Measurements from ENCODE around the gene TDRD1. TPM values are rescaled to one million over a fixed set of nuclear protein-coding genes. Genes with fewer than 3 reads are reported as not detected.

TDRD1 gene
- total RNA-seq, 3 donors from 2014 or later (not counting 1 experiment from before 2014, with no cell fraction given) = 0.08 to 0.33 (median 0.09) TPM

- no peak for TF ChIP-seq CTCF (IDR thresholded peaks at IDR 0.05)
- peaks cover 30 to 54% of the 10 kb centered on the region in 2 donors for H3K27me3 Mint-ChIP-seq (ENCODE audit: low read depth in 2 of 2)
Observed at GRCh38 chr10:114228156-114228555, 49.0 kb downstream of the TDRD1 start.

GRCh38 chr10:114232561-114233176, 53.5 kb downstream of the TDRD1 start:
- DNase-seq (no peak), ATAC-seq (no peak)
- Histone ChIP-seq H3K36me3 (ENCODE audit: control insufficient read depth, insufficient read depth, low read length) (no peaks in the 10 kb centered on the region), H3K27me3 (ENCODE audit: control insufficient read depth, insufficient read depth, low read length) (peaks cover 15% of the 10 kb centered on the region), H3K9me3 (ENCODE audit: control insufficient read depth, insufficient read depth, low read length) (no peaks in the 10 kb centered on the region), H3K4me1 (ENCODE audit: control insufficient read depth, insufficient read depth, low read length) (no peaks in the 10 kb centered on the region), H3K27ac (ENCODE audit: low read length) (no peak overlapping the region), H3K4me3 (ENCODE audit: low read length) (no peak overlapping the region)
- WGBS (ENCODE audit: insufficient coverage) = 89% methylated on average over 3 of the region's 4 CpGs
- Mint-ChIP-seq H3K27ac (no peak overlapping the region), H3K9me3 (no peaks in the 10 kb centered on the region), H3K27me3 (ENCODE audit: low read depth in 2 of 2) (peaks cover 18 to 53% of the 10 kb centered on the region in 2 donors), H3K36me3 (no peaks in the 10 kb centered on the region), H3K4me1 (no peaks in the 10 kb centered on the region), H3K4me3 (no peak overlapping the region)
- TF ChIP-seq CTCF (IDR thresholded peaks at IDR 0.05) = no peak
- intact Hi-C loops (cut with micrococcal nuclease) = no loop called here

More at GRCh38 chr10:114228156-114228555, 49.0 kb downstream of the TDRD1 start:
- Histone ChIP-seq H3K27ac (ENCODE audit: low read length) (no peak overlapping the region), H3K27me3 (ENCODE audit: control insufficient read depth, insufficient read depth, low read length) (peaks cover 6% of the 10 kb centered on the region), H3K4me1 (ENCODE audit: control insufficient read depth, insufficient read depth, low read length) (no peaks in the 10 kb centered on the region), H3K4me3 (ENCODE audit: low read length) (no peak overlapping the region), H3K36me3 (ENCODE audit: control insufficient read depth, insufficient read depth, low read length) (no peaks in the 10 kb centered on the region), H3K9me3 (ENCODE audit: control insufficient read depth, insufficient read depth, low read length) (no peaks in the 10 kb centered on the region)
- ATAC-seq (no peak), DNase-seq (no peak)
- intact Hi-C loops (cut with micrococcal nuclease) = no loop called here
- Mint-ChIP-seq H3K4me3 (no peak overlapping the region), H3K9me3 (no peaks in the 10 kb centered on the region), H3K36me3 (no peaks in the 10 kb centered on the region), H3K27ac (no peak overlapping the region), H3K4me1 (no peaks in the 10 kb centered on the region)
- 62% methylated on average over 3 of the region's 3 CpGs for WGBS (ENCODE audit: insufficient coverage)

- H3K4me1 ChIP-seq (ENCODE audit: control insufficient read depth, insufficient read depth, low read length) = no peaks in the 10 kb centered on the region
- H3K9me3 ChIP-seq (ENCODE audit: control insufficient read depth, insufficient read depth, low read length) = no peaks in the 10 kb centered on the region
- H3K9me3 Mint-ChIP-seq = no peaks in the 10 kb centered on the region
- no peak overlapping the region for H3K27ac ChIP-seq (ENCODE audit: low read length)
- H3K4me3 ChIP-seq (ENCODE audit: low read length) = no peak overlapping the region
- DNase-seq = no peak
- intact Hi-C loops (cut with micrococcal nuclease) = no loop called here
- no peak overlapping the region for H3K27ac Mint-ChIP-seq
- peaks cover 24 to 52% of the 10 kb centered on the region in 2 donors for H3K27me3 Mint-ChIP-seq (ENCODE audit: low read depth in 2 of 2)
- no peak for ATAC-seq
- no peaks in the 10 kb centered on the region for H3K36me3 ChIP-seq (ENCODE audit: control insufficient read depth, insufficient read depth, low read length)
- H3K4me1 Mint-ChIP-seq = no peaks in the 10 kb centered on the region
- WGBS (ENCODE audit: insufficient coverage) = 84% methylated on average over 6 of the region's 6 CpGs
- no peak for TF ChIP-seq CTCF (IDR thresholded peaks at IDR 0.05)
- H3K36me3 Mint-ChIP-seq = no peaks in the 10 kb centered on the region
- peaks cover 19% of the 10 kb centered on the region for H3K27me3 ChIP-seq (ENCODE audit: control insufficient read depth, insufficient read depth, low read length)
- no peak overlapping the region for H3K4me3 Mint-ChIP-seq
Observed at GRCh38 chr10:114233482-114233881, 54.3 kb downstream of the TDRD1 start.

- H3K27ac ChIP-seq (ENCODE audit: low read length) = no peak overlapping the region
- DNase-seq = no peak
- TF ChIP-seq CTCF (IDR thresholded peaks at IDR 0.05) = no peak
- H3K36me3 ChIP-seq (ENCODE audit: control insufficient read depth, insufficient read depth, low read length) = no peaks in the 10 kb centered on the region
- no peak for ATAC-seq
- no peak overlapping the region for H3K4me3 ChIP-seq (ENCODE audit: low read length)
- Mint-ChIP-seq H3K4me3 (no peak overlapping the region), H3K27me3 (ENCODE audit: low read depth in 2 of 2) (peaks cover 28 to 59% of the 10 kb centered on the region in 2 donors), H3K27ac (no peak overlapping the region), H3K4me1 (no peaks in the 10 kb centered on the region), H3K36me3 (no peaks in the 10 kb centered on the region), H3K9me3 (no peaks in the 10 kb centered on the region)
- intact Hi-C loops (cut with micrococcal nuclease) = no loop called here
- no peaks in the 10 kb centered on the region for H3K9me3 ChIP-seq (ENCODE audit: control insufficient read depth, insufficient read depth, low read length)
- peaks cover under 1% of the 10 kb centered on the region for H3K4me1 ChIP-seq (ENCODE audit: control insufficient read depth, insufficient read depth, low read length)
- peaks cover 20% of the 10 kb centered on the region for H3K27me3 ChIP-seq (ENCODE audit: control insufficient read depth, insufficient read depth, low read length)
Observed at GRCh38 chr10:114234132-114234531, 55.0 kb downstream of the TDRD1 start.
